HepG2 (cell line): ENCODE data around the gene GFRAL.

Experiments
- GABPA ChIP-seq, 2 experiments: IDR thresholded peaks; 2 replicates each; pipeline ENCODE4 v1.6.1; 2011 to 2016; ENCODE audit warnings: low read depth in 2 of 2, low read length in 1 of 2, missing biosample characterization in 1 of 2, missing genetic modification characterization in 1 of 2
- JUND ChIP-seq: sonication (generic); formaldehyde crosslinking; IDR thresholded peaks from 2 replicates; pipeline ENCODE4 v1.8.0; 2022; ENCODE audit warnings: mild to moderate bottlenecking, missing genetic modification reagents
- POLR2A ChIP-seq, 2 experiments: IDR thresholded peaks; 2 replicates each; pipeline ENCODE4 v1.6.1; 2011; ENCODE audit warnings: low read depth in 2 of 2, low read length in 2 of 2, mild to moderate bottlenecking in 1 of 2, moderate library complexity in 1 of 2; ENCODE audit not compliant: insufficient read depth in 1 of 2
- TEAD2 ChIP-seq: sonication (generic); formaldehyde crosslinking; IDR thresholded peaks from 2 replicates; pipeline ENCODE4 v1.9.0; 2021; ENCODE audit warnings: missing genetic modification reagents
- ZBTB21 ChIP-seq: sonication (generic); formaldehyde crosslinking; IDR thresholded peaks from 2 replicates; pipeline ENCODE4 v1.4.0; 2020; ENCODE audit warnings: missing genetic modification reagents

DNA sequence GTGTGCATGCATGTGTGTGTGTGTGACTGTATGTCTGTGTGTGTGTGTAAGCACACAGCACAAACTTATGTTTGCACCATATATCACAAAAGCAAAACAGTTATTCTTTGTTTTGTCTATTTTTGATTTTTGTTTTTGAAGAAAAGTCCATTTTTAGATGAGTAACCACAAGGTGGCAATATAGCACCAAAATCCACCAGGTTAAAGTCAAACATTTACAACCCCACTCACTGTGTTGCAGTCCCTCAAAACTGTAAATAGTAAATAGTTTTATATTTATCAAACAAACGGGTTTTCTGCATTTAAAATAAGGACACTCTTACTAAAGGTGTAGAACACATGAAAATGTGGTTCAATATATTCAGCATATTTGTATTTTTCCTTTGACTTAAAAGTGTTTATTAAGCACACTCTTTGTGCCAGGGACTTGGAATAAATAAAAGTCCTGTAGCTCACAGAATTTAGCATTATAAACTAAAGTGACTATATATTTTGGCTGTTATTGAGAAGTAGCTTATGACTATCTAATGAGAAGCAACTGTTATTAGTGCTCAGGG lies 118.5 kb downstream of the GFRAL start:
- no peak for TF ChIP-seq TEAD2 (CRISPR knock-in tag)
- no peak for TF ChIP-seq ZBTB21 (CRISPR knock-in tag)
- no peak for TF ChIP-seq POLR2A (IDR thresholded peaks at IDR 0.05; ENCODE audit: insufficient read depth in 1 of 2, low read depth in 2 of 2, low read length in 2 of 2)
- TF ChIP-seq JUND (CRISPR knock-in tag): no peak
- TF ChIP-seq GABPA (IDR thresholded peaks at IDR 0.05; ENCODE audit: low read depth, low read length): no peak
- no peak for TF ChIP-seq GABPA (CRISPR knock-in tag; IDR thresholded peaks at IDR 0.05; ENCODE audit: low read depth)
